GM12878 (cell line): ENCODE data around the gene NEK8. TPM values are rescaled to one million over a fixed set of nuclear protein-coding genes. Genes with fewer than 3 reads are reported as not detected.

ENCODE experiments used
- ATAC-seq: fragments of 200-7000 bp; cut with Tn5 transposase; 3 replicates; pipeline ENCODE4 v1.9.1; 2020; ENCODE audit warnings: mild to moderate bottlenecking, moderate library complexity
- BruUV-seq: library from RNA; stranded (reverse); fragments of 400-500 nt; replicated peaks from 2 replicates; lab custom pipeline; 2021; lab: Mats Ljungman, UMichigan
- CTCF ChIA-PET: fragments of 300-600 bp; sonication (Branson Sonifier 250); formaldehyde crosslinking; extraction: SDS; loops from one replicate; lab custom pipeline; 2021; ENCODE audit warnings: inconsistent platforms; lab: Yijun Ruan, JAX
- POLR2A ChIA-PET: fragments of 350-600 bp; formaldehyde crosslinking; extraction: SDS; loops from one replicate; lab custom pipeline; 2021; ENCODE audit warnings: inconsistent platforms; lab: Charles Lee
- RAD21 ChIA-PET: fragments of 300-600 bp; sonication (Branson Sonifier 250); formaldehyde crosslinking; loops from one replicate; lab custom pipeline; 2023; ENCODE audit warnings: antibody characterized with exemption; ENCODE audit not compliant: unreplicated experiment; lab: Charles Lee
- SMC1A ChIA-PET: fragments of 300-600 bp; sonication (Branson Sonifier 250); formaldehyde crosslinking; loops from one replicate; lab custom pipeline; 2023; ENCODE audit not compliant: unreplicated experiment, uncharacterized antibody; lab: Charles Lee
- DNase-seq: peaks from one replicate; pipeline ENCODE4 v3.0.0-alpha.2; 2011; ENCODE audit warnings: low read depth, low spot score
- FAIRE-seq: peaks from 3 replicates; lab custom pipeline; 2011; peaks lifted over from hg19 to GRCh38; lab: Jason Lieb, UNC
- H2AFZ ChIP-seq: 2 replicates; pipeline ENCODE4 v1.6.0; 2011; ENCODE audit warnings: low read depth, low read length, control low read depth; ENCODE audit not compliant: control insufficient read depth
- H3K27ac ChIP-seq: 2 replicates; pipeline ENCODE4 v1.5.1; 2011; ENCODE audit warnings: control low read depth; ENCODE audit not compliant: control insufficient read depth, insufficient read depth
- H3K27me3 ChIP-seq, 2 experiments: replicated peaks in 1 of 2; 2 replicates each; pipeline versions ENCODE4 v1.6.0 to v1.6.1; 2011; ENCODE audit warnings: low read length in 1 of 2; ENCODE audit not compliant: control insufficient read depth in 2 of 2, insufficient read depth in 2 of 2
- H3K36me3 ChIP-seq, 2 experiments: 2 replicates each; pipeline ENCODE4 v1.5.1; 2011; ENCODE audit warnings: low read length in 1 of 2; ENCODE audit not compliant: control insufficient read depth in 2 of 2, insufficient read depth in 2 of 2
- H3K4me1 ChIP-seq: 2 replicates; pipeline ENCODE4 v1.6.1; 2011; ENCODE audit warnings: mild to moderate bottlenecking, low read length, moderate library complexity, mixed read lengths; ENCODE audit not compliant: control insufficient read depth, insufficient read depth
- H3K4me2 ChIP-seq: 2 replicates; pipeline ENCODE4 v1.6.0; 2011; ENCODE audit warnings: control low read depth; ENCODE audit not compliant: control insufficient read depth, insufficient read depth
- H3K4me3 ChIP-seq: fragments of 200-600 bp; sonication (generic); 2 replicates; pipeline ENCODE4 v1.5.1; 2016
- H3K79me2 ChIP-seq: 2 replicates; pipeline ENCODE4 v1.6.0; 2011; ENCODE audit warnings: low read length; ENCODE audit not compliant: control insufficient read depth, insufficient read depth
- H3K9ac ChIP-seq: 2 replicates; pipeline ENCODE4 v1.8.0; 2011; ENCODE audit warnings: low read length, control low read depth, mixed read lengths; ENCODE audit not compliant: control insufficient read depth, insufficient read depth
- H3K9me3 ChIP-seq: replicated peaks from 3 replicates; pipeline ENCODE4 v1.5.1; 2011; ENCODE audit warnings: mild to moderate bottlenecking, low read length; ENCODE audit not compliant: control insufficient read depth, insufficient read depth
- H4K20me1 ChIP-seq: 2 replicates; pipeline ENCODE4 v1.6.0; 2011; ENCODE audit not compliant: control insufficient read depth, insufficient read depth
- E2F8 ChIP-seq: fragments of 450-650 bp; IDR thresholded peaks from 2 replicates; pipeline ENCODE4 v1.6.1; 2018; ENCODE audit warnings: mild to moderate bottlenecking, low read depth, moderate library complexity; ENCODE audit not compliant: partially characterized antibody
- KLF5 ChIP-seq: fragments of 450-650 bp; IDR thresholded peaks from 2 replicates; pipeline ENCODE4 v1.6.1; 2014; ENCODE audit warnings: mild to moderate bottlenecking; ENCODE audit not compliant: partially characterized antibody
- SMAD1 ChIP-seq: fragments of 450-650 bp; IDR thresholded peaks from 2 replicates; pipeline ENCODE4 v1.6.1; 2018; ENCODE audit warnings: mild to moderate bottlenecking, low read depth; ENCODE audit not compliant: partially characterized antibody
- SMARCA5 ChIP-seq: fragments of 450-650 bp; IDR thresholded peaks from 2 replicates; pipeline ENCODE4 v1.6.1; 2017; ENCODE audit warnings: mild to moderate bottlenecking
- WGBS: methylation state at CpG from one replicate; pipeline ENCODE4 v1.1.6; 2016; ENCODE audit warnings: low lambda C conversion rate; ENCODE audit not compliant: insufficient replicate concordance, insufficient coverage; ENCODE audit errors: missing lambda C conversion rate; 5-methylcytosine and 5-hydroxymethylcytosine counted together
- in situ Hi-C: fragments of 300-500 bp; cut with MboI; formaldehyde crosslinking; loops from 9 replicates; pipeline ENCODE4 v1.14.3; 2018; ENCODE audit warnings: mixed read lengths
- intact Hi-C: fragments of 100-400 bp; cut with micrococcal nuclease; formaldehyde crosslinking; loops from one replicate; pipeline ENCODE4 v1.14.2; 2022; ENCODE audit not compliant: unreplicated experiment
- polyA plus RNA-seq, 11 experiments: library from polyadenylated mRNA; depleted of rRNA in 4 of 11; unstranded in 6 of 11; stranded (reverse) in 5 of 11; fragments of >200 nt; fragmentation: Nextera tagmentation in 4 of 11; fragmentation: Illumina TruSeq in 1 of 11; extraction: Ambion mirVana in 4 of 11; extraction: Trizol in 1 of 11; gene quantifications; 1 replicate in 1 of 11; 2 replicates in 10 of 11; pipeline versions ENCODE4 v1.2.1 to v1.2.3, GENCODE V29; 2011 to 2016; ENCODE audit warnings: inconsistent platforms in 2 of 11, missing spikeins in 2 of 11, low read depth in 1 of 11
- total RNA-seq, 4 experiments: library from RNA; depleted of rRNA in 3 of 4; stranded (reverse); fragments of >200 nt in 3 of 4; fragmentation: Illumina TruSeq in 1 of 4; extraction: Trizol in 1 of 4; gene quantifications; 2 replicates each; pipeline versions ENCODE4 v1.2.1 to v1.2.3, GENCODE V29; 2013 to 2021

The NEK8 gene
- total and polyA plus RNA-seq, 10 of the 15 experiments (the other 5 are each of a cell fraction or from before 2014, with no cell fraction given), result 2.3 to 14.3 (median 9.4) TPM

- no peaks in the 10 kb centered on the region for H3K9me3 ChIP-seq
- TF ChIP-seq KLF5, result peak; percentile 27
- TF ChIP-seq E2F8, result peak; percentile 37
- no peak for TF ChIP-seq SMAD1
- no peak for TF ChIP-seq SMARCA5
- CTCF ChIA-PET, result interaction anchor here (0.6 to 10.0 kb wide), 27 partner anchors 9 to 216 kb away, joined by 3 to 394 read pairs (median 4); partner anchors contain the start of genes BLTP2, FAM222B, NEK8 and PROCA1
- H2AFZ ChIP-seq, result no peak overlapping the region
- intact Hi-C loops, result loop anchor here (1.0 kb wide), 1 partner anchor 22 kb away; no protein-coding TSS in a partner anchor
- H3K4me2 ChIP-seq, result peak overlapping the region; percentile 26; the same call in 1 of the 2 replicates
- peaks cover 30 to 32% of the 10 kb centered on the region in 2 experiments for H3K36me3 ChIP-seq
- POLR2A ChIA-PET, result interaction anchor here (0.6 to 15.2 kb wide), 5 partner anchors 9 to 200 kb away, joined by 3 to 485 read pairs (median 7); partner anchors contain the start of genes NEK8, RPL23A and TLCD1
- H3K79me2 ChIP-seq, result peaks cover 61% of the 10 kb centered on the region
- H3K27ac ChIP-seq, result no peak overlapping the region
- in situ Hi-C loops, result loop anchor here (25.0 kb wide), 1 partner anchor 1287 kb away; the partner anchor contains the start of gene KSR1
- no TSS peak for BruUV-seq
- no peaks in the 10 kb centered on the region for H3K27me3 ChIP-seq
- 43% methylated on average over 11 of the region's 11 CpGs for WGBS
- 0 out of 2 replicates have a peak overlapping the region, but pooled peaks have one; percentile 44 for H3K4me3 ChIP-seq
- RAD21 ChIA-PET, result interaction anchor here (0.8 to 17.4 kb wide), 7 partner anchors 11 to 148 kb away, joined by 6 to 375 read pairs (median 7); partner anchors contain the start of genes FLOT2, NEK8, RPL23A and TLCD1
- no peak overlapping the region for H3K9ac ChIP-seq
- no peak for DNase-seq
- H4K20me1 ChIP-seq, result peaks cover 19% of the 10 kb centered on the region
- peak; percentile 6 for ATAC-seq
- peaks cover 30% of the 10 kb centered on the region for H3K4me1 ChIP-seq
- no peak for FAIRE-seq
- SMC1A ChIA-PET, result interaction anchor here (0.8 to 17.8 kb wide), 6 partner anchors 9 to 196 kb away, joined by 3 to 326 read pairs (median 5); partner anchors contain the start of genes NEK8 and TLCD1
Observed at GRCh38 chr17:28749516-28750177, 21.1 kb downstream of the NEK8 start.
